VCaP (cell line): Measurements from ENCODE around the gene RALGPS2.

Experiments used
- H3K27ac ChIP-seq: fragments of 450-650 bp; 2 replicates; pipeline ENCODE4 v1.5.1; 2017
- CTCF ChIP-seq: fragments of 450-650 bp; conservative IDR thresholded peaks from 2 replicates; pipeline ENCODE4 v1.5.1; 2017; ENCODE audit warnings: mild to moderate bottlenecking, moderate library complexity

Gene RALGPS2

GRCh38 chr1:178886551-178886950 lies 161.5 kb downstream of the RALGPS2 start:
- no peak for TF ChIP-seq CTCF
- no peak overlapping the region for H3K27ac ChIP-seq

- no peak overlapping the region for H3K27ac ChIP-seq
- no peak for TF ChIP-seq CTCF
Observed at GRCh38 chr1:178895928-178896327, 170.9 kb downstream of the RALGPS2 start.

- TF ChIP-seq CTCF: no peak
- H3K27ac ChIP-seq: no peak overlapping the region
Observed at GRCh38 chr1:178898401-178898800, 173.4 kb downstream of the RALGPS2 start.

- H3K27ac ChIP-seq: no peak overlapping the region
- no peak for TF ChIP-seq CTCF
Observed at GRCh38 chr1:178899402-178899801, 174.4 kb downstream of the RALGPS2 start.

- no peak for TF ChIP-seq CTCF
- H3K27ac ChIP-seq: no peak overlapping the region
Observed at GRCh38 chr1:178901482-178902125, 176.6 kb downstream of the RALGPS2 start.

GRCh38 chr1:178908358-178908757 lies 183.3 kb downstream of the RALGPS2 start:
- TF ChIP-seq CTCF: no peak
- H3K27ac ChIP-seq: no peak overlapping the region

- no peak overlapping the region for H3K27ac ChIP-seq
- no peak for TF ChIP-seq CTCF
Observed at GRCh38 chr1:178910023-178910422, 185.0 kb downstream of the RALGPS2 start.
